Coronary artery (tissue), 2 donors: ENCODE results near the gene MSANTD1.
A peak's percentile ranks its signal among the peaks of the same experiment; 100 is the strongest.

Experiments used
- DNase-seq: peaks from one replicate; pipeline ENCODE4 v3.0.0-alpha.2; 2017; ENCODE audit warnings: low spot score
- H3K27ac ChIP-seq, 2 donors: fragments of 200-600 bp; sonication (generic); one replicate each; pipeline ENCODE4 v1.5.1; 2016 to 2019
- H3K4me3 ChIP-seq: fragments of 200-600 bp; sonication (generic); 2 replicates; pipeline ENCODE4 v1.5.1; 2016; ENCODE audit warnings: mild to moderate bottlenecking, moderate library complexity
- CTCF ChIP-seq: fragments of 200-600 bp; sonication (generic); IDR thresholded peaks from one replicate; pipeline ENCODE4 v1.5.1; 2019; ENCODE audit warnings: antibody characterized with exemption

The MSANTD1 gene

GRCh38 chr4:3280466-3280865, 31.5 kb downstream of the MSANTD1 start:
- TF ChIP-seq CTCF = no peak
- H3K4me3 ChIP-seq = no peak overlapping the region
- H3K27ac ChIP-seq = no peak overlapping the region
- peak; percentile 21 for DNase-seq

DNA sequence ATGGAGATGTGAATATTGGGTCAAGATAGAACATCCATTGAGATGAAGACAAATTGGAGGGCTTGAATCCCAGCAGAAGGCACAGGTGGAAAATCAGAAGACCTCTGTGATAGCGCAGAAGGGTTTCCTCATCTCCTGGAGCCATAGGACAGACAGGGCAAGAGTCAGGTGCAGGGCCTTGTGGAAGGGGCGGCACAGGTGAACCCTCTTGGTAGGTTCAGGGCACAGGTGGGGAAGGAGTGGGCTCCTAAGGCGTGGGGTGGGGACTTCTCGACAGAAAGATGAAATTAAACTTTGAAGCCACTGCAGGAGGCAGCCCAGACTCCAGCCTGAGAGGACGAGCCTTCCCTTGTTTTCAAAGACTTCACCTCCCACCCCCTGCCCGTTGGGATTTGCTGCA, 34.5 kb downstream of the MSANTD1 start:
- TF ChIP-seq CTCF = no peak
- H3K4me3 ChIP-seq = no peak overlapping the region
- DNase-seq = peak; percentile 55
- H3K27ac ChIP-seq = no peak overlapping the region

DNA sequence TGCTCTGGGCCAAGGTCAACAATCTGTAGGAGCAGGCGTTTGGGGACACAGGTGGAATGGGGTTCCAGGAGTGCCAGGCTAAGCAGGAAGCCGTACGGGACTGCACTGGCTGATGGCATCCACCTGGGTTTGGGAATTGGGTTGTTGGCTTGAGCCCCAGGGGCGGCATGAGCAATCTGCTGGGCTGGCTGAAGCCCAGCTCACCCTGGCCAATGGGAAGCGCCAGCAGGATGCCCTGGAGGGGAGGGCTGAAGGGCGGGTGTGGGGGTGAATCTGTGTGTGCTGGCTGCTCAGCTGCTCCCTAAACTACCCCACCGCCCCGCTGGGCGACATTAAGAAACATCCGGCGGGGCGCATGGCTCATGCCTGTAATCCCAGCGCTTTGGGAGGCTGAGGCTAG, 35.0 kb downstream of the MSANTD1 start:
- DNase-seq = no peak
- Histone ChIP-seq H3K4me3 (no peak overlapping the region), H3K27ac (no peak overlapping the region)
- TF ChIP-seq CTCF = no peak

DNA sequence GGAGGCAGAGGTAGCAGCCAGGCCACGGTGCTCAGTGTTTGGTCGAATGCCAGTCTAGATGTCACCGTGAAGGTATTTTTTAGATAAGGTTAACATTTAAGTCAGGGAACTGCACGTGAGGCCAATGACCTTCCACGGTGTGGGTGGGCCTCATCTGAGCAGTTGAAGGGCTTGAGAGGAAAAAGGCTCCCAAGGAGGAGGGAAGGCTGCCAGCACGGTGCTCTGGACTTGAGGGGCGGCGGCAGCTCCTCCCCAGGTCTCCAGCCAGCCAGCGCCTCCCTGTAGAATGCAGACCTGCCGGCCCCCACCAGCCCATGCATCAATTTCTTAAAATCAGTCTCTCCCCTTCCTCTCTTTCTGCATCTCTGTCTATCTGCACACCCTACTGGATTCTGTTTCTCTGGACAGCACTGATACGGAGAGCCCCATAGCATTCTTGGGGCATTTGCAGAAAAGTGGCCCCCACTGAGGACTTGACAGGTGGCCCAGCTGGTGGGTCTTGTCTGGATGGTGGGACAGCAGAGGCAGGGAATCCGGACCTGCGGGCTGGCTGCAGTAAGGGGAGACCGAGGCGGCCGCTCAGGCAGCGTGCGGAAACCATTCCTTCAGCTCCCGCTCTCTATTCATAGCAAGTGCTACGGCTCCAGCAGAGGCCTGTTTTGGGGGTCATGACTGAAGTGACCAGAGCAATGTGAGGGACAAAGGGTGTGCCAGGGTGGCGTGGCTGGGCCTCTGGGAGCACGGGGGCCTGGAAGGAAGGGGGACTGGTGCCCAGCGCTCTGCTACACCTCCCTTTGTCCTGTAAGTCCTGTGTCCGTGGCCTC, 36.0 kb downstream of the MSANTD1 start:
- no peak for DNase-seq
- Histone ChIP-seq H3K4me3 (no peak overlapping the region), H3K27ac (no peak overlapping the region)
- no peak for TF ChIP-seq CTCF

- Histone ChIP-seq H3K4me3 (no peak overlapping the region), H3K27ac (no peak overlapping the region)
- TF ChIP-seq CTCF = no peak
- peak; percentile 72 for DNase-seq
These were observed 36.8 kb downstream of the MSANTD1 start for GRCh38 chr4:3285558-3286334.

DNA sequence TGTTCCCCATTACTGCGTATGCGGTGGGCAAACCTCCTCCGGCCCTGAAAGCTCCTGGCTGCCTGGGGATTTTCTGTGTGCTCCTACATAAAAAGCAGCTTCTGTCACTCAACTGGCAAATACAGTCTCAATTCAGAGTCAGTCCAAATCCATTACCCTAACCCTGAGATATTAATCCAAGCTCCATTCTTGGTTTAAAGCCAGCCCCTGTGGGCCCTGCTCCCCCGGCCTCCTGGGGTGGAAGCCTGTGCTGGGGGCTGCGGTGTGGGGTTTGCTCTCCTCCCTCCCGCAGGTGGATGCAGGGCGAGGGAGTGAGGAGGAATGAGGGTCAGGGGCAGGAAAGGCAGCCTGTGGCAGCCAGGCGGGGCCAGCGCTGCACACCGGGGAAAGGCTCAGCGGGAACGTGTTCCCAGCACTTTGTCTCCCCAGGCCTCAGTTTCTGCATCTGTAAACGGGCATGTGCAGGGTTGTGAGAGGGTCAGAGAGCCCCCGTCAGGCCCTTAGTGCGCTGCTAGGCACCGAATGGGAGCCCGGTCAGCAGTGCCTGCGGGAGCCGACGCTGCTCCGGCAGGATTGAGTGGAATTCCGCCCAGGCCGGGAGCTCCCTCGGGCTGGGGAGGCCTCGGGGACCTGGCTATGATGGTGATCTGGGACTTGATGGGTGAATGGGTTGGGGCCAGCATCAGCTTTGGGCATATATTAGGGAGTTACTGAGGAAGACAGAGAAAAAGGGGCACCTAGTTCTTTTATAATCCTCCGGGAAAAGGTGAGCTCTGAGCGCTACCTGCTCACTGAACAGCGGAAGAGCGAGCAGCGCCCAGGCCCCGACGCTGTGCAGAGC, 37.6 kb downstream of the MSANTD1 start:
- no peak overlapping the region for H3K27ac ChIP-seq
- DNase-seq = peak; percentile 66
- H3K4me3 ChIP-seq = no peak overlapping the region
- TF ChIP-seq CTCF = no peak
